ENCODE results near the gene ODF2.

DNA sequence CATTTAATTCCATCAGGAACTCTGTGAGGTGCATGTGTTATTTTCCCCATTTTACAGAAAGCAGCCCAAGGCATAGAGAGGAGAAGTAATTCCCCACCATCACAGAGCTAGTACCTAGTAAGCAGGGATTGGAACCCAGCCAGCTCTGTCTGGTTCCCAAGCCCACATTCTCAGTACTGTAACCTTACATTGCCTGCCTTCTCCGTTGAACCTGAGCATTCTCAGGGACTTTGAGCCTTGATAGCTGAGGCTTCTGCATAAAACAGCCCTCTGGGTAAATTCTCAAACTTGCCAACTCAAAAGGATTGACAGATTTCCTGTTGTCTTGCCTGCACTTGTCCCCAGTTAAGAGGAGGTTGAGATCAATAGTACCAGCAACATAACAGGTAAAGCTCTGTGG is 39.5 kb downstream of the ODF2 start:
- TF ChIP-seq, protein P1, sequence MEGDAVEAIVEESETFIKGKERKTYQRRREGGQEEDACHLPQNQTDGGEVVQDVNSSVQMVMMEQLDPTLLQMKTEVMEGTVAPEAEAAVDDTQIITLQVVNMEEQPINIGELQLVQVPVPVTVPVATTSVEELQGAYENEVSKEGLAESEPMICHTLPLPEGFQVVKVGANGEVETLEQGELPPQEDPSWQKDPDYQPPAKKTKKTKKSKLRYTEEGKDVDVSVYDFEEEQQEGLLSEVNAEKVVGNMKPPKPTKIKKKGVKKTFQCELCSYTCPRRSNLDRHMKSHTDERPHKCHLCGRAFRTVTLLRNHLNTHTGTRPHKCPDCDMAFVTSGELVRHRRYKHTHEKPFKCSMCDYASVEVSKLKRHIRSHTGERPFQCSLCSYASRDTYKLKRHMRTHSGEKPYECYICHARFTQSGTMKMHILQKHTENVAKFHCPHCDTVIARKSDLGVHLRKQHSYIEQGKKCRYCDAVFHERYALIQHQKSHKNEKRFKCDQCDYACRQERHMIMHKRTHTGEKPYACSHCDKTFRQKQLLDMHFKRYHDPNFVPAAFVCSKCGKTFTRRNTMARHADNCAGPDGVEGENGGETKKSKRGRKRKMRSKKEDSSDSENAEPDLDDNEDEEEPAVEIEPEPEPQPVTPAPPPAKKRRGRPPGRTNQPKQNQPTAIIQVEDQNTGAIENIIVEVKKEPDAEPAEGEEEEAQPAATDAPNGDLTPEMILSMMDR (optimal IDR thresholded peaks at IDR 0.05 in 1 of 3, IDR thresholded peaks at IDR 0.05 in 1 of 3, conservative IDR thresholded peaks at IDR 0.05 in 1 of 3; ENCODE audit: extremely low read depth in 1 of 3, insufficient read depth in 2 of 3, low read length in 3 of 3) = no peak
- TF ChIP-seq EZH2 (IDR thresholded peaks at IDR 0.05; ENCODE audit: low read length) = no peak

Measured in keratinocyte (primary cell).